SU-DHL-6 (cell line): ENCODE results near the gene UBASH3B.

Source experiments
- H2AFZ ChIP-seq: fragments of 200-600 bp; sonication (generic); 2 replicates; pipeline ENCODE4 v1.6.1; 2014; ENCODE audit warnings: low read depth, mild to moderate bottlenecking, moderate library complexity, mixed read lengths, antibody characterized with exemption, low read length; ENCODE audit not compliant: severe bottlenecking
- H3F3A ChIP-seq: fragments of 200-600 bp; shearing (Covaris generic); 2 replicates; pipeline ENCODE4 v1.6.0; 2016; ENCODE audit warnings: antibody characterized with exemption, mild to moderate bottlenecking; ENCODE audit not compliant: insufficient read depth
- H3K27ac ChIP-seq: fragments of 200-600 bp; sonication (generic); 2 replicates; pipeline ENCODE4 v1.5.1; 2016; ENCODE audit warnings: low read depth, mild to moderate bottlenecking, low read length, moderate library complexity, mixed read lengths
- H3K27me3 ChIP-seq: fragments of 200-600 bp; sonication (generic), shearing (Covaris generic); 2 replicates; pipeline ENCODE4 v1.6.0; 2014; ENCODE audit warnings: mild to moderate bottlenecking, low read length
- H3K36me3 ChIP-seq: fragments of 200-600 bp; sonication (generic); 2 replicates; pipeline ENCODE4 v1.6.1; 2014; ENCODE audit warnings: mild to moderate bottlenecking, low read length, mixed read lengths
- H3K4me2 ChIP-seq: fragments of 300-600, 200-600 bp; shearing (Covaris generic), sonication (generic); 2 replicates; pipeline ENCODE4 v1.6.0; 2014; ENCODE audit warnings: low read length, low read depth, mild to moderate bottlenecking; ENCODE audit not compliant: poor library complexity, severe bottlenecking
- H3K4me3 ChIP-seq: fragments of 200-600 bp; sonication (generic); 2 replicates; pipeline ENCODE4 v1.5.1; 2014; ENCODE audit warnings: antibody characterized with exemption, low read length, mild to moderate bottlenecking, mixed read lengths; ENCODE audit not compliant: insufficient read depth, poor library complexity, severe bottlenecking
- H3K79me2 ChIP-seq: fragments of 200-600 bp; sonication (generic); 2 replicates; pipeline ENCODE4 v1.6.1; 2014; ENCODE audit warnings: mild to moderate bottlenecking, low read length, moderate library complexity; ENCODE audit not compliant: insufficient read depth
- H3K9ac ChIP-seq: fragments of 200-600 bp; sonication (generic); 2 replicates; pipeline ENCODE4 v1.7.0; 2014; ENCODE audit warnings: mild to moderate bottlenecking, low read length
- H3K9me2 ChIP-seq: fragments of 200-600 bp; sonication (generic); replicated peaks from 2 replicates; pipeline ENCODE4 v1.6.1; 2014; ENCODE audit warnings: low read length; ENCODE audit not compliant: insufficient read depth
- H3K9me3 ChIP-seq: fragments of 200-600 bp; sonication (generic); 2 replicates; pipeline ENCODE4 v1.6.1; 2014; ENCODE audit warnings: low read length, mixed read lengths; ENCODE audit not compliant: insufficient read depth
- H4K20me1 ChIP-seq: fragments of 200-600 bp; sonication (generic); 2 replicates; pipeline ENCODE4 v1.6.1; 2014; ENCODE audit warnings: low read depth, mild to moderate bottlenecking, antibody characterized with exemption, low read length, moderate library complexity, mixed read lengths
- EZH2phosphoT487 ChIP-seq: fragments of 200-600 bp; sonication (generic), shearing (Covaris generic); conservative IDR thresholded peaks from 2 replicates; pipeline ENCODE4 v1.6.1; 2018; ENCODE audit warnings: mild to moderate bottlenecking, antibody characterized with exemption, low read length, moderate library complexity, mixed read lengths
- TF ChIP-seq, protein P1 (sequence below): fragments of 200-600 bp; sonication (generic); IDR thresholded peaks from one replicate; pipeline ENCODE4 v1.5.1; 2017; ENCODE audit warnings: antibody characterized with exemption, mild to moderate bottlenecking, low read length, moderate library complexity; ENCODE audit not compliant: insufficient read depth, poor library complexity, severe bottlenecking

The UBASH3B gene

DNA sequence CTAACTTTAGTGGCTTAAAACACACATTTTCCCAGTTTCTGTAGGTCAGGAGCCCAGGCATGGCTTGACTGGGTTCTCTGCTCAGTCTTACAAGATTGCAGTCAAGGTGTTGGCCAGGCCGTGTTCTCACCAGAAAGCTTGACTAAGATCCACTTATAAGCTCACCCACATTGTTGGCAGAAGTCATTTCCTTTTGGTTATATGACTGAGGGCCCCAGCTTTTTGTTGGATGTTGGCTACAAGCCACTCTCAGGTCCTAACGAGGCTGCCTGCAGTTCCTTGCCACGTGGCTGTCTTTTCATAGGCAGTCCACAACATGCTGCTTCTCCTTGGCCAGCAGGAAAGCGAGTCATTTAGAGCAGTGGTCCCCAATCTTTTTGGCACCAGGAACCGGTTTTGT lies 103.5 kb downstream of the UBASH3B start:
- H3K9me2 ChIP-seq = no peaks in the 10 kb centered on the region
- H3F3A ChIP-seq = no peaks in the 10 kb centered on the region
- H3K79me2 ChIP-seq = no peaks in the 10 kb centered on the region
- no peak overlapping the region for H3K27ac ChIP-seq
- H3K4me3 ChIP-seq = no peak overlapping the region
- no peaks in the 10 kb centered on the region for H3K27me3 ChIP-seq
- TF ChIP-seq, protein P1, sequence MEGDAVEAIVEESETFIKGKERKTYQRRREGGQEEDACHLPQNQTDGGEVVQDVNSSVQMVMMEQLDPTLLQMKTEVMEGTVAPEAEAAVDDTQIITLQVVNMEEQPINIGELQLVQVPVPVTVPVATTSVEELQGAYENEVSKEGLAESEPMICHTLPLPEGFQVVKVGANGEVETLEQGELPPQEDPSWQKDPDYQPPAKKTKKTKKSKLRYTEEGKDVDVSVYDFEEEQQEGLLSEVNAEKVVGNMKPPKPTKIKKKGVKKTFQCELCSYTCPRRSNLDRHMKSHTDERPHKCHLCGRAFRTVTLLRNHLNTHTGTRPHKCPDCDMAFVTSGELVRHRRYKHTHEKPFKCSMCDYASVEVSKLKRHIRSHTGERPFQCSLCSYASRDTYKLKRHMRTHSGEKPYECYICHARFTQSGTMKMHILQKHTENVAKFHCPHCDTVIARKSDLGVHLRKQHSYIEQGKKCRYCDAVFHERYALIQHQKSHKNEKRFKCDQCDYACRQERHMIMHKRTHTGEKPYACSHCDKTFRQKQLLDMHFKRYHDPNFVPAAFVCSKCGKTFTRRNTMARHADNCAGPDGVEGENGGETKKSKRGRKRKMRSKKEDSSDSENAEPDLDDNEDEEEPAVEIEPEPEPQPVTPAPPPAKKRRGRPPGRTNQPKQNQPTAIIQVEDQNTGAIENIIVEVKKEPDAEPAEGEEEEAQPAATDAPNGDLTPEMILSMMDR = no peak
- H3K9ac ChIP-seq = no peak overlapping the region
- H3K9me3 ChIP-seq = no peaks in the 10 kb centered on the region
- H4K20me1 ChIP-seq = no peaks in the 10 kb centered on the region
- H3K4me2 ChIP-seq = no peak overlapping the region
- H2AFZ ChIP-seq = no peak overlapping the region
- H3K36me3 ChIP-seq = no peaks in the 10 kb centered on the region

GRCh38 chr11:122763108-122763507 lies 107.6 kb downstream of the UBASH3B start:
- no peak overlapping the region for H3K4me2 ChIP-seq
- H2AFZ ChIP-seq = no peak overlapping the region
- H3K4me3 ChIP-seq = no peak overlapping the region
- H3K36me3 ChIP-seq = no peaks in the 10 kb centered on the region
- no peaks in the 10 kb centered on the region for H3K9me2 ChIP-seq
- H4K20me1 ChIP-seq = no peaks in the 10 kb centered on the region
- no peaks in the 10 kb centered on the region for H3K27me3 ChIP-seq
- no peaks in the 10 kb centered on the region for H3F3A ChIP-seq
- no peak overlapping the region for H3K9ac ChIP-seq
- no peaks in the 10 kb centered on the region for H3K9me3 ChIP-seq
- no peak for TF ChIP-seq EZH2phosphoT487
- TF ChIP-seq, protein P1 = no peak
- no peaks in the 10 kb centered on the region for H3K79me2 ChIP-seq
- no peak overlapping the region for H3K27ac ChIP-seq

DNA sequence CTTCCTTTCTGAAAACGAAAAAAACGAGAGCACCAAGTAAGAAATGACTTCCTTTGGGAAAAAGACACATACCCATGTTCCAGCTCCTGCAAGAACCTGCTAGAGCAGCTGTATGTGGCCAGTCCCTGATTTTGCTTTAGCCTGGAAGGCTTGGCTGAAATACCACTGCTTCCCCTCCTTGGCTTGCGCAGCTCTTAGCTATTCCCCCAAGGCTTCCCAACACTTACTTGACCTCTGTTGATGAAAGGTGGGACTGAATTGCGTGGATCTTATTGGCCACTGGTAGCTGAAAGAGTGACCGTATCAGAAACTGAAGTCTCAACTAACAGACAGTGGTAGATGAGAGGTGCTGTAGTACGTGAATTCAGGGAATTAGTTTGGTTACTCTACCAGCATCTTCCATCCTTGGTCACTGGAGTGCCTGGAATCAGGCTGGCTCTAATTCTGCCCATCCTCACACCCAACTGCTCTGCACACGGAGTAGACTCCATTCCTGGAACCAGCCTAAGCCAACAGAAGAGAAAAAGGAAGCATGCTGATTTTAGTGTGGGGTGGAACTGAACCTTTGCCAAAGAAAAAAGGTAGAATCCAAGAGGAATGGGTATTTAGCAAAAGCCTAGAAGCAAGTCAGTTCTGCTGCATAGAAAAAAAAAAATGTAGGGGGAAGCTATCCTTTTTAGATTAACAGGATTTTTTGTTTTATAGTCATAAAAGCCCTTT lies 109.0 kb downstream of the UBASH3B start:
- H3K27ac ChIP-seq = no peak overlapping the region
- H3K9me2 ChIP-seq = no peaks in the 10 kb centered on the region
- TF ChIP-seq, protein P1 = no peak
- no peaks in the 10 kb centered on the region for H4K20me1 ChIP-seq
- no peak overlapping the region for H3K4me3 ChIP-seq
- no peak overlapping the region for H3K4me2 ChIP-seq
- no peak overlapping the region for H3K9ac ChIP-seq
- no peaks in the 10 kb centered on the region for H3K9me3 ChIP-seq
- no peaks in the 10 kb centered on the region for H3F3A ChIP-seq
- no peaks in the 10 kb centered on the region for H3K27me3 ChIP-seq
- no peaks in the 10 kb centered on the region for H3K79me2 ChIP-seq
- H2AFZ ChIP-seq = no peak overlapping the region
- H3K36me3 ChIP-seq = no peaks in the 10 kb centered on the region
